ENCODE measurements around the gene CCDC116.

DNA sequence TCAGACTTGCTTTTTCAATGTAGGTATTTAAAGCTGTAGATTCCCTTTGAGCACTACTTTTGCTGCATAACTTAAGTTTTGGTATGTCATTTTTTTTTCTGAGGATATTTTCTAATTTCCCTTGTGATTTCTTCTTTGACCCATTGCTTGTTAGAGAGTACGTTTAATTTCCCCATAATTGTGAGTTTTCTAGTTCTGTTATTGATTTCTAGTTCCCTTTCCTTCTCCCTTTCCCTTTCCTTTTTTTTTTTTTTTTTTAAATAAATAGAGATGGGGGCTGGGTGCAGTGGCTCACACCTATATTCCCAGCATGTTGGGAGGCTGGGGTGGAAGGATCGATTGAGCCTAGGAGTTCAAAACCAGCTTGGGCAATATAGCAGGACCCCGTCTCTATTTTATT lies 34.3 kb upstream of the CCDC116 start:
- TF ChIP-seq, protein P1, sequence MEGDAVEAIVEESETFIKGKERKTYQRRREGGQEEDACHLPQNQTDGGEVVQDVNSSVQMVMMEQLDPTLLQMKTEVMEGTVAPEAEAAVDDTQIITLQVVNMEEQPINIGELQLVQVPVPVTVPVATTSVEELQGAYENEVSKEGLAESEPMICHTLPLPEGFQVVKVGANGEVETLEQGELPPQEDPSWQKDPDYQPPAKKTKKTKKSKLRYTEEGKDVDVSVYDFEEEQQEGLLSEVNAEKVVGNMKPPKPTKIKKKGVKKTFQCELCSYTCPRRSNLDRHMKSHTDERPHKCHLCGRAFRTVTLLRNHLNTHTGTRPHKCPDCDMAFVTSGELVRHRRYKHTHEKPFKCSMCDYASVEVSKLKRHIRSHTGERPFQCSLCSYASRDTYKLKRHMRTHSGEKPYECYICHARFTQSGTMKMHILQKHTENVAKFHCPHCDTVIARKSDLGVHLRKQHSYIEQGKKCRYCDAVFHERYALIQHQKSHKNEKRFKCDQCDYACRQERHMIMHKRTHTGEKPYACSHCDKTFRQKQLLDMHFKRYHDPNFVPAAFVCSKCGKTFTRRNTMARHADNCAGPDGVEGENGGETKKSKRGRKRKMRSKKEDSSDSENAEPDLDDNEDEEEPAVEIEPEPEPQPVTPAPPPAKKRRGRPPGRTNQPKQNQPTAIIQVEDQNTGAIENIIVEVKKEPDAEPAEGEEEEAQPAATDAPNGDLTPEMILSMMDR (conservative IDR thresholded peaks at IDR 0.05; ENCODE audit: low read length): no peak
- no peak for TF ChIP-seq EZH2phosphoT487 (IDR thresholded peaks at IDR 0.05; ENCODE audit: borderline replicate concordance)

Measured in Loucy (cell line).